Fibroblast of lung (primary cell): ENCODE results near the gene FAM20C.

Source experiments
- EZH2 ChIP-seq: IDR thresholded peaks from 2 replicates; pipeline ENCODE4 v1.5.1; 2012; ENCODE audit warnings: low read length, control low read depth, mild to moderate bottlenecking; ENCODE audit errors: missing control alignments
- TF ChIP-seq, protein P1 (sequence below), 2 donors: IDR thresholded peaks in 1 of 2; conservative IDR thresholded peaks in 1 of 2; 1 replicate in 1 of 2; 2 replicates in 1 of 2; pipeline ENCODE4 v1.5.1; 2011 to 2012; ENCODE audit warnings: low read length in 2 of 2, control low read depth in 1 of 2, inconsistent platforms in 1 of 2, low read depth in 1 of 2, mild to moderate bottlenecking in 1 of 2

DNA sequence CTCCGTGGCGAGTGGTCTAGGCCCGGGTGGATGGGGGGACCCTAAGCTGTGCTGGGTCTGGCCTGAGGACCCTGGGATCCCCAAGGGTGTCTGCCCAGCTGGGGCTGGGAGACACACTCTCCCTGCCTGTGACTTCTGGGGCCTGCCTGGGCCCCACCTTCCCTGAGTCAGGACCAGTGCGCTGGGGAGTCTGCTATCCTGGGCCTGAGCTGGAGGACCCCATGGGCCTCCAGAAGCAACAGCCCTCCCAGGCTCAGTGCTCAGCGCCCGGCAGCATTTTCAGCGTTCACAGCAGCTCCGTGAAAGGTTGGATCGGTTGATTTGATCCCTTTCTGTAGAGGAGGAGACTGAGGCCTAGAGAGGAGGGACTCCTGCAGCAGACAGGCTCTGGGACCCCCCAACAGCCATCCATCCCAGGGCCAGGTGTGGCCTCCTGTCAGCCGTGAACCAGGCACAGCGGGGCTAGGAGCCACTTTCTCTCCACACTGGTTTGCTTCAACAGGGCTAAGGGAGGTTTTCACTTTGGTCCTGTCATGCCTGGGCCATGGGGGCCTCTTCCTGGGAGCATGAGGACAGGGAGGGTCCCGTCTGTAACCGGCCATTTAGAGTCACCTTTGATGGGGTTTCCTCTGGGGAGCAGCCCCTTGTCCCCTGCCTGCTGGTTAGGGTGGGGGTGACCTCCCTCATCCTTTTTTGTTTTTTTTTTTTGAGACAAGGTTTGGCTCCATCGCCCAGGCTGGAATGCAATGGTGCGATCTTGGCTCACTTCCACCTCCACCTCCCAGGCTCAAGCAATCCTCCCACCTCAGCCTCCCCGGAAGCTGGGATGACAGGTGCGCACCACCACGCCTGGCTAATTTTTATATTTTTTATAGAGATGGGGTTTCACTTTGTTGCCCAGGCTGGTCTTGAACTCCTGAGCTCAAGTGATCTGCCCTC, 110.0 kb downstream of the FAM20C start:
- TF ChIP-seq, protein P1, sequence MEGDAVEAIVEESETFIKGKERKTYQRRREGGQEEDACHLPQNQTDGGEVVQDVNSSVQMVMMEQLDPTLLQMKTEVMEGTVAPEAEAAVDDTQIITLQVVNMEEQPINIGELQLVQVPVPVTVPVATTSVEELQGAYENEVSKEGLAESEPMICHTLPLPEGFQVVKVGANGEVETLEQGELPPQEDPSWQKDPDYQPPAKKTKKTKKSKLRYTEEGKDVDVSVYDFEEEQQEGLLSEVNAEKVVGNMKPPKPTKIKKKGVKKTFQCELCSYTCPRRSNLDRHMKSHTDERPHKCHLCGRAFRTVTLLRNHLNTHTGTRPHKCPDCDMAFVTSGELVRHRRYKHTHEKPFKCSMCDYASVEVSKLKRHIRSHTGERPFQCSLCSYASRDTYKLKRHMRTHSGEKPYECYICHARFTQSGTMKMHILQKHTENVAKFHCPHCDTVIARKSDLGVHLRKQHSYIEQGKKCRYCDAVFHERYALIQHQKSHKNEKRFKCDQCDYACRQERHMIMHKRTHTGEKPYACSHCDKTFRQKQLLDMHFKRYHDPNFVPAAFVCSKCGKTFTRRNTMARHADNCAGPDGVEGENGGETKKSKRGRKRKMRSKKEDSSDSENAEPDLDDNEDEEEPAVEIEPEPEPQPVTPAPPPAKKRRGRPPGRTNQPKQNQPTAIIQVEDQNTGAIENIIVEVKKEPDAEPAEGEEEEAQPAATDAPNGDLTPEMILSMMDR (conservative IDR thresholded peaks at IDR 0.05 in 1 of 2, IDR thresholded peaks at IDR 0.05 in 1 of 2; ENCODE audit: low read depth in 1 of 2, low read length in 2 of 2) = no peak
- no peak for TF ChIP-seq EZH2
